Activated CD4-positive, alpha-beta memory T cell treated with anti-CD3 and anti-CD28 coated beads, Interleukin-2, amount 10 ng/mL, durations not matched to agents 7 days and 5 days (primary cell): Measurements from ENCODE around the gene HMGXB3. TPM values are rescaled to one million over a fixed set of nuclear protein-coding genes. Genes with fewer than 3 reads are reported as not detected.

ENCODE experiments used
- CTCF ChIA-PET: fragments of 350-600 bp; sonication (Branson Sonifier 250); formaldehyde crosslinking; loops from one replicate; lab custom pipeline; 2021; ENCODE audit warnings: antibody characterized with exemption, inconsistent platforms; lab: Charles Lee
- POLR2A ChIA-PET: fragments of 350-600 bp; sonication (Branson Sonifier 250); formaldehyde crosslinking; loops from one replicate; lab custom pipeline; 2021; ENCODE audit warnings: antibody characterized with exemption; lab: Charles Lee
- DNase-seq: peaks from one replicate; pipeline ENCODE4 v3.0.0-alpha.2; 2020
- H3K27ac Mint-ChIP-seq: one replicate; pipeline ENCODE4 v1.8.0; 2021; ENCODE audit warnings: mild to moderate bottlenecking, mixed read lengths
- H3K27me3 Mint-ChIP-seq: one replicate; pipeline ENCODE4 v1.8.0; 2021; ENCODE audit warnings: mixed read lengths
- H3K36me3 Mint-ChIP-seq: one replicate; pipeline ENCODE4 v1.8.0; 2021; ENCODE audit warnings: low read depth, mixed read lengths
- H3K4me1 Mint-ChIP-seq: one replicate; pipeline ENCODE4 v1.8.0; 2021; ENCODE audit warnings: mixed read lengths
- H3K4me3 Mint-ChIP-seq: one replicate; pipeline ENCODE4 v1.8.0; 2021; ENCODE audit warnings: mild to moderate bottlenecking, mixed read lengths
- H3K9me3 Mint-ChIP-seq: one replicate; pipeline ENCODE4 v1.8.0; 2021; ENCODE audit warnings: mixed read lengths
- total RNA-seq, 2 experiments: library from RNA; stranded (reverse); gene quantifications; one replicate each; pipeline ENCODE4 v1.2.3, GENCODE V29; 2021

HMGXB3 gene
- total RNA-seq, 2 experiments from 2014 or later: 41.6 to 44.1 TPM

DNA sequence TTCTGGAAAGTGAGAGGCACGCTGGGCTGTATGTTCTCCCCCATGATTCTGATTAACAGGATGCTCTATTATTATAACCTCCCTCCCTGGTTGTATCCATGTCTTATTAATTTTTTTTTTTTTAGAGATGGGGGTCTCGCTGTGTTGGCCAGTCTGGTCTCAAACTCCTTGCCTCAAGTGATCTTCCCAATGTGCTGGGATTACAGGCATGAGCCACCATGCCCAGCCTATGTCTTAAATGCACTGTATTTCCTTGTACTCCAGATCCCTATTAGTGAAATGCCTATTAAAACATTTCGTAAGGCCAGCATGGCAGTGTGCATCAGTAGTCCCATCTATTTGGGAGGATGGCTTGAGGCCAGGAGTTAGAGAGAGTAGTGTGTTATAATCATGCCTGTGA, 7.1 kb upstream of the HMGXB3 start:
- no peak overlapping the region for H3K27ac Mint-ChIP-seq
- H3K27me3 Mint-ChIP-seq: no peaks in the 10 kb centered on the region
- H3K4me3 Mint-ChIP-seq: no peak overlapping the region
- POLR2A ChIA-PET: interaction anchor here (1.2 to 1.5 kb wide), 2 partner anchors 34 to 161 kb away, joined by 3 read pairs; no protein-coding TSS in a partner anchor
- H3K9me3 Mint-ChIP-seq: no peaks in the 10 kb centered on the region
- peaks cover 2% of the 10 kb centered on the region for H3K4me1 Mint-ChIP-seq
- CTCF ChIA-PET: interaction anchor here (0.9 to 5.2 kb wide), 8 partner anchors 12 to 375 kb away, joined by 3 to 126 read pairs (median 6); no protein-coding TSS in a partner anchor
- no peak for DNase-seq
- no peaks in the 10 kb centered on the region for H3K36me3 Mint-ChIP-seq

DNA sequence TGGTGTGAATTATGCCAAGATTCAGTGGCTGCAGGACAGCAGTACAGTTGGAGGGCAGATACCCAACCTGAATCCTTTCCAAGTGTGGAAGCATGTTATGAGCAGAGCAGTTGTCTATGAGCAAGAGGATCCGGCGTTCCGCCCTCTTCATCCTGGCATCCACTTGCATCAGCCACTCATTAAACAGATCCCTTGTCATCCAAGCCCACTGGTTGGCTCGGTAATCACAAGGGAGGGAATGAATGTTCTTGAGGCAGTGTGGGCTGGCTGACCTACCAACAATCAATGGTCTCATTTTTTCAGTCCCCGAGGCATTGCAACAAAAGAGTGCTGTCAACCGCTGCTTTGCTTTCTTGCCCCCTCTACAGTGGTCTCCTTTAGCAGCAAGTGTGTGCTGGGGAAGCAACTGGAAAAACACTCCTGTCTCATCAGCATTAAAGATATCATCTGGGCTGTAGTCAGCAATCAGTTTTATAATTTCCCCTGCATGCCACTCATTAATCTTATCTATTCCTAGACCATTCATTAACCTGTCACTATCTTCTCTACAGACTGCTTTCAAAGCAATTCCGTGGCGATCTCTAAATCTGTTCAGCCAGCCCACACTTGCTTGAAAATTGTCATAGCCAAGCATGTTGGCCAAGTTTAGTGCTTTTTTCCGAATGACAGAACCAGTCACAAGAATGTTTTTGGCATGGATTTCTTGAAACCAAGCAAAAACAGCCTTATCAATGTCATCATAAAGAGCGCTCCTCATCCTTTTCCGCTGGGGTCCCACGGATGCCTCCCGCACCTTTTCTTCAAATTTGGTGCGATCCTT, 4.9 kb upstream of the HMGXB3 start:
- Mint-ChIP-seq H3K27me3 (no peaks in the 10 kb centered on the region), H3K36me3 (no peaks in the 10 kb centered on the region), H3K27ac (no peak overlapping the region), H3K9me3 (no peaks in the 10 kb centered on the region), H3K4me3 (no peak overlapping the region), H3K4me1 (peaks cover 14% of the 10 kb centered on the region)
- POLR2A ChIA-PET: no interaction called here
- no peak for DNase-seq
- CTCF ChIA-PET: no interaction called here

DNA sequence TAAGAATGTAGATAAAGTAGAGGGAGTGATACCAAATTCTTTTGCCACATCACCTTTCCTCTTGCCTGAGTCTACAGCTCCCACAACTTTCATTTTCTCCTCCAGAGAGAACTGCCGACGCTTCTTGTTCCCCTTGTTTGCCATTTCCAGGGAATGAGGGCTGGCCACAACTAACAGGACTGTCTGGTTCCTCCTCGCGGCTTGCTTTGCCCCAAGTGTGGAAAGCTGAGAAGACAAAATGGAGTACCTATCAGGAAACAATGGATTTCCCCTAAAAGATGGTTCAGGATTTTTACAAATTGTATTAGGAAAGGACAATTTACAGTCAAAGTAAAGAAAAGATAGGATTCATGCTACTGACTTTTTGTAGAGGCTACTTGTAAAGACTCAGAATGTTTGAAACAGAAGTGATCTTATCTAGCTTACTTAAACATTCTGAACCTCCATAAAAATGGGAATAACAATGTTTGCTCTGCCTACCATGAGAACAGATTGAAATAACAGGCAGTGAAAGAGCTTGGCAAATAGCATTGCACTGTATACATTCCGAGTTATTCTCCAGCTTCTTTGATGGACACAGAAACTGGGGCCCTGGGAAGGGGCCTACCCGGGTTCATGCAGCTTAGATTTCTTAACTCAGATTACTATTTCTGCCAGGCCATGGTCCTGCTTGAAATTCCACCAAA, 4.2 kb upstream of the HMGXB3 start:
- DNase-seq: no peak
- H3K4me1 Mint-ChIP-seq: peaks cover 14% of the 10 kb centered on the region
- ChIA-PET CTCF (interaction anchor here (0.9 to 1.7 kb wide), 2 partner anchors 38 to 143 kb away, joined by 3 to 4 read pairs; no protein-coding TSS in a partner anchor), POLR2A (no interaction called here)
- no peak overlapping the region for H3K27ac Mint-ChIP-seq
- no peak overlapping the region for H3K4me3 Mint-ChIP-seq
- H3K9me3 Mint-ChIP-seq: no peaks in the 10 kb centered on the region
- H3K36me3 Mint-ChIP-seq: no peaks in the 10 kb centered on the region
- H3K27me3 Mint-ChIP-seq: no peaks in the 10 kb centered on the region

DNA sequence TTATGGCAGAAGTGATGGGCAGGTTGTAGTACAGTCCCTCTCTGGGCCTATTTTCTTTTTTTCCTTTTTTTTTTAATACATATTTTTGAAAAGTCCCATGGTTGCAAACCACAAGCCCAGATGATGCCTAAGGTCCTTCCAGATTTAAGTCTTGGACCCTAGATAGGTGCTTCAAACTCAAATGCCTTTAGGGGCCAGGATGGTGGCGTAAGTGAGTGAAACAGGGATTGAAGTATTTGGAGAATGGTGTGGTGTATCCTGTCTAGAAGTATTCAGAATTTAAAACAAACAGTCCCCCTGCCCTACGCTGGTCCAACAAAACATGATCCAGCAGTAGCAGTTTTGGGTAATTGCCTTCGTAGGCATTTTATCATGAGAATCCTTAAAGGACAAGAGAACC, 2.3 kb upstream of the HMGXB3 start:
- no peak overlapping the region for H3K27ac Mint-ChIP-seq

DNA sequence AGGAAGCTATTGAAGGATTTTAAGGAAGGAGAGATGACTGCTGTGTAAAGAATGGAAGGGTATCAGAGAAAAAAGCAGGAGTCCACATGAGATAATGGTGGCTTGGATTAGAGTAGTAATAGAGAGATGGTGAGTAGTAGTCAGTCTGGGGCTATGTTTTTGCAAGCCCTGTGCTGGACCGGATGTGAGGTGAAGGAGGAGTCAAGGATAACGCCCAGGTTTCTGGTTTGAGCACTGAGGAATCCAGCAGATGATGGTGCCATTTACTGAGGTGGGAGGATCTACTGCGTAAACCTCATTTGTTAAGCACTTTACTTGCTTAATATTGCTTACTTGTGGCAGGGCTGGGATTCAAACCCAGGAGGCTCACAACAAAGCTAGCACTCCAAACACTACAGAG, 1.2 kb upstream of the HMGXB3 start:
- CTCF ChIA-PET: interaction anchor here (1.9 to 3.0 kb wide), 3 partner anchors 8 to 166 kb away, joined by 12 to 21 read pairs (median 12); no protein-coding TSS in a partner anchor
- POLR2A ChIA-PET: interaction anchor here (1.3 to 3.2 kb wide), 7 partner anchors 8 to 269 kb away, joined by 3 to 31 read pairs (median 10); partner anchors contain the start of genes PPARGC1B and SLC26A2
- peak overlapping the region; percentile 88 for H3K4me3 Mint-ChIP-seq
- DNase-seq: no peak
- no peaks in the 10 kb centered on the region for H3K27me3 Mint-ChIP-seq
- no peaks in the 10 kb centered on the region for H3K9me3 Mint-ChIP-seq
- peaks cover 36% of the 10 kb centered on the region for H3K4me1 Mint-ChIP-seq
- peaks cover 17% of the 10 kb centered on the region for H3K36me3 Mint-ChIP-seq
- H3K27ac Mint-ChIP-seq: peak overlapping the region; percentile 78

More for the DNA sequence above, 2.3 kb upstream of the HMGXB3 start:
- Mint-ChIP-seq H3K9me3 (no peaks in the 10 kb centered on the region), H3K4me3 (no peak overlapping the region), H3K27me3 (no peaks in the 10 kb centered on the region), H3K4me1 (peaks cover 29% of the 10 kb centered on the region), H3K36me3 (peaks cover 12% of the 10 kb centered on the region)
- ChIA-PET POLR2A (interaction anchor here (3.2 kb wide), 1 partner anchor 268 kb away, joined by 12 read pairs; the partner anchor contains the start of gene PPARGC1B), CTCF (no interaction called here)
- no peak for DNase-seq

DNA sequence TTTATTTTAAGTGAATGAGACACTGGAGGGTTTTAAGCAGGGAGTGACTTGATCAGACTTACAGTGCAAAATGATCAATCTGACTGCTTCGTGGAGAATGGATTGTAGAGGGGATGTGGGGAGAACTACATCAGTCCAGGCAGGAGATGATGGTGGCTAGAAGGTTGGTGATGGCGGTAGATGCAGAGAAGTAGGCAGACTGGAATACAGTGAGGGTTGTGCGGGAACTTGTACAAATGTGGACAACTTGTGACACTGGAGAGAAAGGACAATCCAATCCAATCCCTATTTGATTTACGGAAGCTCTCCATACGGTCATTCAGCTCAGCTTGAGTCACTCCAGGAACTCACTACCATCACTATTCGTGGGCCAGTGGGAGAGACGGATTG, 678 bp upstream of the HMGXB3 start:
- ChIA-PET POLR2A (interaction anchor here (0.8 to 3.2 kb wide), 17 partner anchors 9 to 1616 kb away, joined by 3 to 31 read pairs (median 4); partner anchors contain the start of genes FBXO38, PCYOX1L, PPARGC1B and SLC26A2), CTCF (interaction anchor here (0.8 to 3.0 kb wide), 6 partner anchors 9 to 166 kb away, joined by 3 to 21 read pairs (median 8); no protein-coding TSS in a partner anchor)
- Mint-ChIP-seq H3K4me3 (peak overlapping the region; percentile 88), H3K36me3 (peaks cover 22% of the 10 kb centered on the region), H3K27ac (peak overlapping the region; percentile 78), H3K27me3 (no peaks in the 10 kb centered on the region), H3K9me3 (no peaks in the 10 kb centered on the region), H3K4me1 (peaks cover 39% of the 10 kb centered on the region)
- no peak for DNase-seq

DNA sequence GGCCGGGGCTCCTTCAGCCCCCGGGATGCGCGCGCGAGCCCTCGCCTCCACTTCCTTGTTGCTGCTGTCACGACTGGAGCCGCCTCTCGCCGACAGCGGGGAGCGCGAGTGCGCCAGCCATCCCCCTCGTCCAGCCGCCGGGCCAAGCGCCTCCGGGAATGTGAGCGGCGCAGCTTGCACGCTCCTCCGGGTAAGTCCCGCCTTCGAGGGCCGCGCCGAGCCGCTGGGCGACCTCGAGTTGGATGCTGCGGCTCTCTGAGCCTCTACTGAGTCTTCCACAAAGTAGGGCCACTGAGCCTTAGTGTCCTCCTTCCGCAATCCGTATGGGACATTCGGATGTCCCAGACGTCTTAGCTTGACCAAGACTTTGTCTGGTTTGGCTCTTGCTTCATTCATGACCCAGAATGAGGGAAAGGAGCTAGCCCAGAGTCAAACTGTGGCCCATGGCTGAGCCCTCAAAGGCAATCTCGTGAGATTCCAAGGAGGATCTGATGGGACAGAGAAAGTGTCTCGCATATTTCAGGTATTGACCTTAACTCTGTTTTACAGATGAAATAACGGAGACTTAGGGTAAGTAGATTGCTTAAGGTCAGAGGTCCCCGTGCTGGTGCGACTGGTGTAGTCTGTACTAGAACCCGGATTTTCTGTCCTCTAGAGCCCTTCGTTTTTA, 586 bp downstream of the HMGXB3 start:
- peaks cover 39% of the 10 kb centered on the region for H3K4me1 Mint-ChIP-seq

DNA sequence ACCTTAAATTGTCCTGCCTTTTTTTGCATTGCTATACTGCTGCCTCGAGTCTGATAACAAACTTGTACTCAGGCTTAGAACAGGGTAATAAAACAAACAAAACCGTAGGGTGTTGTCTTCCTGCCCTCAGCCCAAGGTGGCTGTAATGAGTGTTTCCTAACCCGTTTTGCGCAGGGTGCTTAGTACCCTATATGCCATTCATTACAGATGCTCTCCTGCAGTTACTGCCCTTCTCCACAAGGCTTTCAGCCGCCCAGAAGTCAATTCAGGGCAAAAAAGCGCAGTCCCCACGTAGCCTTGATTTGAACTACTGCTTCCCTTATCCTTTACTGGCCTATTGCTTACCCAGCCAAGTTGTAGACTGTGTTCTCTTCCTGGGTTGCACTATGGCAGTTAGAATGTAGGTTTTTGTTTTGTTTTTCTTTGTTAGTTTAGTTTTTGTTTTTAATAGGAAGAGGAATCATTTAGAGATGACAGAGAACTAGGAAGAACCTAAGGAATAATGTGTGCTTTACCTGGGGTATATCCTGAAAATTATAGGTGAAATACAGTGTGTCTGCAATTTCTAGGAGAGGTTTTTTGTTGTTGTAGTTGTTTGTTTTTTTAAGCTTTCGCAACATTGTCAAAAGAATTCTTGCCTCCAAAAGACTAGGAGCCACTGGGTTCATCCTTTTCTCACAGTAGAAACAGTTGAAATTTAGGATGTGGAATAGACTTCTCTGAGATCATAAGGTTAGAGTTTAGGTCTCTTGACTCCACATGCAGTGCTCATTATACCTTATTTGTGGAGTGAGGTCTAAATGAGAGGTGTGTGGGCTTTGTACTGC, 1.3 kb downstream of the HMGXB3 start:
- ChIA-PET POLR2A (interaction anchor here (0.6 to 3.2 kb wide), 12 partner anchors 8 to 761 kb away, joined by 3 to 31 read pairs (median 4); partner anchors contain the start of genes PPARGC1B and SLC26A2), CTCF (interaction anchor here (0.8 to 3.0 kb wide), 7 partner anchors 8 to 168 kb away, joined by 3 to 21 read pairs (median 5); no protein-coding TSS in a partner anchor)
- DNase-seq: peak; percentile 78
- no peaks in the 10 kb centered on the region for H3K27me3 Mint-ChIP-seq
- H3K4me3 Mint-ChIP-seq: peak overlapping the region; percentile 88
- peaks cover 44% of the 10 kb centered on the region for H3K4me1 Mint-ChIP-seq
- no peaks in the 10 kb centered on the region for H3K9me3 Mint-ChIP-seq
- peak overlapping the region; percentile 96 for H3K27ac Mint-ChIP-seq
- peaks cover 37% of the 10 kb centered on the region for H3K36me3 Mint-ChIP-seq

More for the DNA sequence above, 586 bp downstream of the HMGXB3 start:
- Mint-ChIP-seq H3K27ac (peak overlapping the region; percentile 96), H3K4me3 (peak overlapping the region; percentile 88), H3K27me3 (no peaks in the 10 kb centered on the region), H3K9me3 (no peaks in the 10 kb centered on the region), H3K36me3 (peaks cover 29% of the 10 kb centered on the region)
- DNase-seq: peak; percentile 53
- ChIA-PET POLR2A (interaction anchor here (0.6 to 3.2 kb wide), 14 partner anchors 9 to 1617 kb away, joined by 3 to 31 read pairs (median 4); partner anchors contain the start of genes FBXO38, PPARGC1B, RPS14 and SLC26A2), CTCF (interaction anchor here (1.0 to 3.0 kb wide), 8 partner anchors 9 to 382 kb away, joined by 3 to 21 read pairs (median 5); no protein-coding TSS in a partner anchor)

DNA sequence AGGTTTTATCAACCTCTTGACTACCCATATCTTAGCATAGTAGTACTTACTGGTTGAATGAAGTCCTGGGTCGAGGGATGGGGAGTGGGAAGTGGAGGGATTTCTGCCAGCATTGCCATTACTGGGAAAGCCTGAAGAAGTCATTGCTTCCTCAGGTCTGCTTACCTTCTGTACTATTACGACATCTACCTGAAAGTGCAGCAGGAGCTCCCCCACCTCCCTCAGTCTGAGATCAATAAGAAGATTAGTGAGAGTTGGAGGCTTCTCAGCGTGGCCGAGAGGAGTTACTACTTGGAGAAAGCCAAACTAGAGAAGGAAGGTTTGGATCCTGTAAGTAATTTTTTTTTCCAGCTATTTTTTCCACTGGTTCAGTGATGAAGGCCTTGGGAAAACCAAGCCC, 5.8 kb downstream of the HMGXB3 start:
- Mint-ChIP-seq H3K9me3 (no peaks in the 10 kb centered on the region), H3K27me3 (no peaks in the 10 kb centered on the region), H3K4me1 (peaks cover 44% of the 10 kb centered on the region), H3K4me3 (no peak overlapping the region), H3K27ac (no peak overlapping the region), H3K36me3 (peaks cover 77% of the 10 kb centered on the region)
- ChIA-PET CTCF (interaction anchor here (0.7 to 2.9 kb wide), 6 partner anchors 10 to 131 kb away, joined by 3 to 8 read pairs (median 3); no protein-coding TSS in a partner anchor), POLR2A (no interaction called here)
- DNase-seq: no peak

DNA sequence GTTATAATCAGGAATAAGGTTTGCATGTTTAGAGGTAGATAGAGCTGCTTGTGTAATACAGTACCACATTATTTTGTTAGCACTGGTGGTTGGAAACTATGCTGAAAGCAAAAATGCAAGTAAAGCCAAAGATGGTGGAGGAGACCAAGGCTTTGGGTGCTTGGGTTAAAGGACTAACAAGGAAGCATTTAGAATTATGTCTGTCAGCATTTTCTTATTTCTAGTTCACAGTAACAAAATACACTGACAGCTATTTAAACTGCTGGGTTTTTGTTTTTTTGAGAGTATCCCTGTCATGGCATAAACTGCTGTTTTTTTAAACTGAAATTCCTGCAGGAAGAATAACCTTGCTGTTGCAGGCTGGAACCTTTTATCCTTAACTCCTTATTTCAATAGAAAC, 6.5 kb downstream of the HMGXB3 start:
- Mint-ChIP-seq H3K4me3 (no peak overlapping the region), H3K4me1 (peaks cover 40% of the 10 kb centered on the region), H3K9me3 (no peaks in the 10 kb centered on the region), H3K36me3 (peaks cover 76% of the 10 kb centered on the region), H3K27ac (no peak overlapping the region), H3K27me3 (no peaks in the 10 kb centered on the region)
- DNase-seq: no peak
- POLR2A ChIA-PET: interaction anchor here (0.9 kb wide), 1 partner anchor 11 kb away, joined by 3 read pairs; no protein-coding TSS in a partner anchor
- CTCF ChIA-PET: interaction anchor here (0.7 to 2.9 kb wide), 5 partner anchors 10 to 132 kb away, joined by 3 to 8 read pairs (median 3); no protein-coding TSS in a partner anchor
